ENCODE data around the gene KDM1A. TPM values are rescaled to one million over a fixed set of nuclear protein-coding genes. Genes with fewer than 3 reads are reported as not detected.
"Not testable (repeated sequence)": the region's sequence is repeated elsewhere in the genome, so short reads cannot be mapped to it uniquely, and the experiment has no call there.

KDM1A gene
- total RNA-seq, 1 donor from 2014 or later, result 332 TPM

- no peaks in the 10 kb centered on the region for H3F3A ChIP-seq (ENCODE audit: low read depth)
- Mint-ChIP-seq H3K27ac (no peak overlapping the region), H3K4me3 (no peak overlapping the region), H3K27me3 (ENCODE audit: insufficient read depth, low read depth) (peaks cover 5% of the 10 kb centered on the region), H3K4me1 (no peaks in the 10 kb centered on the region), H3K9me3 (peaks cover 2% of the 10 kb centered on the region), H3K36me3 (no peaks in the 10 kb centered on the region)
- no peak overlapping the region for H2AFZ ChIP-seq (replicated peaks)
- no peak overlapping the region for H3K27ac ChIP-seq
- no peaks in the 10 kb centered on the region for H3K27me3 ChIP-seq
- H3K4me1 ChIP-seq, result no peaks in the 10 kb centered on the region
- H3K9me3 ChIP-seq (ENCODE audit: low read depth), result no peaks in the 10 kb centered on the region
- no peak for DNase-seq (ENCODE audit: low spot score)
- no peak overlapping the region for H3K9ac ChIP-seq
- TF ChIP-seq EZH2phosphoT487 (IDR thresholded peaks at IDR 0.05) (no peak), EZH2 (IDR thresholded peaks at IDR 0.05) (no peak), CTCF (IDR thresholded peaks at IDR 0.05) (no peak)
- H3K4me2 ChIP-seq, result no peak overlapping the region
- no peaks in the 10 kb centered on the region for H3K36me3 ChIP-seq
- H3K4me3 ChIP-seq, result no peak overlapping the region
- H4K20me1 ChIP-seq (ENCODE audit: low read depth), result no peaks in the 10 kb centered on the region
- no peaks in the 10 kb centered on the region for H3K79me2 ChIP-seq (ENCODE audit: low read depth)
Observed at GRCh38 chr1:22983944-22984343, 35.3 kb upstream of the KDM1A start.

GRCh38 chr1:22992384-22992783 lies 26.9 kb upstream of the KDM1A start:
- not testable (repeated sequence) for H3K4me3 Mint-ChIP-seq; H3K79me2 ChIP-seq (ENCODE audit: low read depth); H3K4me1 Mint-ChIP-seq; H3K27ac ChIP-seq; H3K27ac Mint-ChIP-seq; H3K4me3 ChIP-seq; H3K9ac ChIP-seq; H3K27me3 Mint-ChIP-seq (ENCODE audit: insufficient read depth, low read depth); H3K36me3 ChIP-seq; H3K4me2 ChIP-seq; H4K20me1 ChIP-seq (ENCODE audit: low read depth); H3F3A ChIP-seq (ENCODE audit: low read depth); H3K27me3 ChIP-seq; H3K4me1 ChIP-seq; DNase-seq (ENCODE audit: low spot score); H2AFZ ChIP-seq (replicated peaks); H3K36me3 Mint-ChIP-seq
- peaks cover 31% of the 10 kb centered on the region for H3K9me3 Mint-ChIP-seq
- peaks cover 35% of the 10 kb centered on the region for H3K9me3 ChIP-seq (ENCODE audit: low read depth)

- H3K27ac Mint-ChIP-seq; H4K20me1 ChIP-seq (ENCODE audit: low read depth); H3K27me3 Mint-ChIP-seq (ENCODE audit: insufficient read depth, low read depth); H3K36me3 Mint-ChIP-seq; H3K27ac ChIP-seq; H3K36me3 ChIP-seq; H3K4me3 Mint-ChIP-seq; H3K4me2 ChIP-seq; H2AFZ ChIP-seq (replicated peaks); H3K4me1 ChIP-seq; H3K79me2 ChIP-seq (ENCODE audit: low read depth); H3K9ac ChIP-seq; H3K4me3 ChIP-seq; H3K4me1 Mint-ChIP-seq; H3K27me3 ChIP-seq; H3F3A ChIP-seq (ENCODE audit: low read depth): not testable (repeated sequence)
- H3K9me3 Mint-ChIP-seq, result peaks cover 31% of the 10 kb centered on the region
- DNase-seq (ENCODE audit: low spot score), result peak; percentile 45
- H3K9me3 ChIP-seq (ENCODE audit: low read depth), result peaks cover 35% of the 10 kb centered on the region
Observed at GRCh38 chr1:22993220-22993795, 26.0 kb upstream of the KDM1A start.

GRCh38 chr1:22995774-22996173 lies 23.5 kb upstream of the KDM1A start:
- no peak overlapping the region for H3K9ac ChIP-seq
- peaks cover 2% of the 10 kb centered on the region for H3K36me3 Mint-ChIP-seq
- H3K27ac Mint-ChIP-seq, result no peak overlapping the region
- H3K9me3 ChIP-seq (ENCODE audit: low read depth), result peaks cover 35% of the 10 kb centered on the region
- H3K4me2 ChIP-seq, result no peak overlapping the region
- no peak overlapping the region for H3K4me3 Mint-ChIP-seq
- H3K9me3 Mint-ChIP-seq, result peaks cover 29% of the 10 kb centered on the region
- no peak for DNase-seq (ENCODE audit: low spot score)
- no peaks in the 10 kb centered on the region for H3F3A ChIP-seq (ENCODE audit: low read depth)
- no peak overlapping the region for H3K4me3 ChIP-seq
- no peaks in the 10 kb centered on the region for H4K20me1 ChIP-seq (ENCODE audit: low read depth)
- no peak for TF ChIP-seq EZH2 (IDR thresholded peaks at IDR 0.05)
- H3K36me3 ChIP-seq, result no peaks in the 10 kb centered on the region
- H3K4me1 Mint-ChIP-seq, result no peaks in the 10 kb centered on the region
- no peak overlapping the region for H2AFZ ChIP-seq (replicated peaks)
- no peaks in the 10 kb centered on the region for H3K79me2 ChIP-seq (ENCODE audit: low read depth)
- H3K4me1 ChIP-seq, result no peaks in the 10 kb centered on the region
- H3K27me3 Mint-ChIP-seq (ENCODE audit: insufficient read depth, low read depth), result no peaks in the 10 kb centered on the region
- H3K27ac ChIP-seq, result no peak overlapping the region
- no peaks in the 10 kb centered on the region for H3K27me3 ChIP-seq

GRCh38 chr1:22997528-22997927 lies 21.7 kb upstream of the KDM1A start:
- not testable (repeated sequence) for H3K36me3 ChIP-seq; H3K4me2 ChIP-seq; H3K4me3 Mint-ChIP-seq; H3K4me3 ChIP-seq; H3K4me1 Mint-ChIP-seq; H3K27me3 Mint-ChIP-seq (ENCODE audit: insufficient read depth, low read depth); H4K20me1 ChIP-seq (ENCODE audit: low read depth); H3K27ac Mint-ChIP-seq; DNase-seq (ENCODE audit: low spot score); H3K79me2 ChIP-seq (ENCODE audit: low read depth); H3F3A ChIP-seq (ENCODE audit: low read depth); H3K27me3 ChIP-seq; H3K36me3 Mint-ChIP-seq; H3K4me1 ChIP-seq; H2AFZ ChIP-seq (replicated peaks); H3K9ac ChIP-seq; H3K27ac ChIP-seq
- peaks cover 32% of the 10 kb centered on the region for H3K9me3 ChIP-seq (ENCODE audit: low read depth)
- H3K9me3 Mint-ChIP-seq, result peaks cover 22% of the 10 kb centered on the region

GRCh38 chr1:23000133-23000532 lies 19.1 kb upstream of the KDM1A start:
- H3K27me3 ChIP-seq; H3K27ac ChIP-seq; H3K4me2 ChIP-seq; H3F3A ChIP-seq (ENCODE audit: low read depth); H4K20me1 ChIP-seq (ENCODE audit: low read depth); H3K27ac Mint-ChIP-seq; DNase-seq (ENCODE audit: low spot score); H3K4me1 Mint-ChIP-seq; H2AFZ ChIP-seq (replicated peaks); H3K9me3 Mint-ChIP-seq; H3K9ac ChIP-seq; H3K27me3 Mint-ChIP-seq (ENCODE audit: insufficient read depth, low read depth); H3K36me3 ChIP-seq; H3K36me3 Mint-ChIP-seq; H3K4me3 Mint-ChIP-seq; H3K4me3 ChIP-seq; H3K4me1 ChIP-seq; H3K79me2 ChIP-seq (ENCODE audit: low read depth): not testable (repeated sequence)
- peaks cover 11% of the 10 kb centered on the region for H3K9me3 ChIP-seq (ENCODE audit: low read depth)

- not testable (repeated sequence) for H3F3A ChIP-seq (ENCODE audit: low read depth); H3K79me2 ChIP-seq (ENCODE audit: low read depth); H3K36me3 ChIP-seq; H3K9me3 Mint-ChIP-seq; H2AFZ ChIP-seq (replicated peaks); H3K4me3 Mint-ChIP-seq; H4K20me1 ChIP-seq (ENCODE audit: low read depth); H3K36me3 Mint-ChIP-seq; DNase-seq (ENCODE audit: low spot score); H3K4me1 ChIP-seq; H3K27ac ChIP-seq; H3K4me2 ChIP-seq; H3K4me3 ChIP-seq; H3K27me3 ChIP-seq; H3K27me3 Mint-ChIP-seq (ENCODE audit: insufficient read depth, low read depth); H3K4me1 Mint-ChIP-seq; H3K9ac ChIP-seq; H3K9me3 ChIP-seq (ENCODE audit: low read depth); H3K27ac Mint-ChIP-seq
Observed at GRCh38 chr1:23002218-23002617, 17.1 kb upstream of the KDM1A start.

All from neural progenitor cell (in vitro differentiated cells).